ENCODE results near the gene XYLB. TPM values are rescaled to one million over a fixed set of nuclear protein-coding genes. Genes with fewer than 3 reads are reported as not detected.
"Not testable (repeated sequence)": the region's sequence is repeated elsewhere in the genome, so short reads cannot be mapped to it uniquely, and the experiment has no call there.

The XYLB gene
- total RNA-seq, 1 experiment from 2014 or later = 18.1 TPM

DNA sequence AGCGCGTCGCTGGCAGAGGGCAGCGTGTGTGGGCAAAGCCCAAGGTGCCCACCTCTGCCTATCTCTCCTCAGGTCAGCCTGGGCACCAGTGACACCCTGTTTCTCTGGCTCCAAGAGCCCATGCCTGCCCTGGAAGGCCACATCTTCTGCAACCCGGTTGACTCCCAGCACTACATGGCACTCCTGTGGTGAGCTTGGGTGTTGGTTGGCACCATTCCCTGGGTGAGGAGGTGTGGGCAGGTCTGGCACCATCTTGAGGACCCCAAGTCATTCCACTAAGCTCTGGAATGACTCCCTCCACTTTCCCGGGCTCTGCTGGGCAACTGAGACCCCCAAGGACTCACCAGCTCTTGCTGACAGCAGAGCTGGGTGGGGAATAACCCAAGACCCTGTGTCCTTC is 28.5 kb downstream of the XYLB start:
- in situ Hi-C loops (cut with HindIII; ENCODE audit: low pct_unique_long_range_greater_than_20kb, low sequenced_read_pairs) = no loop called here
- no peak for DNase-seq (ENCODE audit: low read depth, low spot score)

DNA sequence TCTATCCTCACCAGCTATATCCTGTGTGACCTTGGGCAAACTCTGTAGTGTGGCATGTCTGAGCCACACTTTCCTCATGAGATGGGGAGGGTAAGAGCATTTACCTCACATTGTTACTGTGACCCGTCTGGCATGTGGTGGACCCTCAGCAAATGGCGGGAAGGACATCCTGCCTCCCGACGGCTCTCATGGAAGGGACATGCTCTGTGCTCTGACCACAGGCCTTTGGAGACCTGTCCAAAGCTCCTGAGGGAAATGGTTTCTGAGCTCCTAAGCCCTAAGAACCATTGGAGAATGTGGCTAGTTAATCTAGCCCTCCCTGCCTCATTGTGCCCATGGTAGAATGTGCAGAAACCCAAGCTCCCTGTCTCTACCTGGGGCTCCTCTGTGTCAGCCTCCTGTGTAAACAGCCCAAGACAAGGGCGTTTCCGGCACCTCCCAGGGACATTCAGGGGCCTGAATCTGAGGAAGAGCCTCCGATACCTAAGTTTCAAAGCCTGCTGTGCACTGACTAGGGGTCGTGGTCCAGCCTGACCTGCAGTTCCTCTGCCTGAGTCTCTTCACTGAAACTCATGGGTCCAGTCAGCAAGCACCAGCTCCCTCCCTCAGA is 29.0 kb downstream of the XYLB start:
- in situ Hi-C loops (cut with HindIII; ENCODE audit: low pct_unique_long_range_greater_than_20kb, low sequenced_read_pairs) = no loop called here
- DNase-seq (ENCODE audit: low read depth, low spot score) = no peak

DNA sequence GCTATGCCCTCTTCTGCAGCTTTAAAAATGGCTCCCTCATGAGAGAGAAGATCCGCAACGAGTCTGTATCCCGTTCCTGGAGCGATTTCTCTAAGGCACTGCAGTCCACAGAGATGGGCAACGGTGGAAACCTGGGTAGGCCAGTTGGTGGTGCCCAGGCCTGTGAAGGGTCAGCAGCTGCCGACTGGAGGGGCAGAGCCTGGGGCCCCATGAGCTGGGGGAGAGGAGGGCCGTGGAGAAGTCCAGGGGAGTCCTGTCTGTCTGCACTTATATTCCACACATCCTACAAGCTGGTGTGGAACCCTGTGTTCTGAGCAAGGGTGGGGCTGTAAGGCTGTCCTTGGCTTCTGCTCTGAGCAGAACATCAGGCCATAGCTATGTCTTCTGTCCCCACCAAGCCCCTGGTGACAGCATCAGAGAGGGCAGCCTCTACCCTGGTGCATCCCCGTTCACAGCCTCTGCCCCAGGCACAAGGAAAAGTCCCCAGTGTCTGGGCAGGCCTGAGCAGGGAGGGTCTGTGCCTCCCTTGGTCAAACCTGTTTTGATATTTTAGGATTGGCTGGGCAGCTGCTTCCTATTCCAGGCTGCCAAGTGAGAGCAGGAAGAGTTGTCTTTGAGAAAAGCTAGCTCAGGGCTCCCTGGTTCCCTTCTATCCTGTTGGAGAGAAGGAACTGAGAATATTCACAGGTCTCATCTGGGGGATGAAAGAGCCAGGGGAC is 29.7 kb downstream of the XYLB start:
- in situ Hi-C loops (cut with HindIII; ENCODE audit: low pct_unique_long_range_greater_than_20kb, low sequenced_read_pairs) = no loop called here

DNA sequence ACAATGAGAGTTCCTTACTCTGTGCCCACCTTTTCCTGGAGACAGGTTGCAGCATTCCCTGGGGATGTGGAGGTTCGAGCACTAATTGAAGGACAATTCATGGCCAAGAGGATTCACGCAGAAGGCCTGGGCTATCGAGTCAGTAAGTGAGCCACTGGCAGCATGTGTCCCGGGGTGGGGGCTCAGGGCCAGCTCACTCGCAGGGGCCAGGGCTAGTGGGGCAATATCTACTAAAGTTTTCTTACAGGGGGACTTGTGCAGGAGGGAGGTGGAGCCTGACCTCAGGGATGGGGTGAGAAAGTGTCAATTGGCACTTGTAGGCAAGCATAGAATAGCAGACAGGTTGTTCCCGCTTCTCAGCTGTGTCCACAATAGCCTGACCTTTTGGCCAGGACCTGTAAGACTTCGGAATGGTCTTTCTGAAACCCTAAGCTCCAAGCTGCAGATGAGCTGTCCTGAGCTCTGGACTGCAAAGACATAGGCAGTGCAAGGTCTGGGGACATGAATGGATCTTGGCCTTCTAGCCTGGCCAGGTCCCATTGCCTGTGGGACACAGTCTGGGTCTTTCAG is 32.7 kb downstream of the XYLB start:
- in situ Hi-C loops (cut with HindIII; ENCODE audit: low pct_unique_long_range_greater_than_20kb, low sequenced_read_pairs) = no loop called here
- DNase-seq (ENCODE audit: low read depth, low spot score) = no peak

More for the DNA sequence above, 29.7 kb downstream of the XYLB start:
- no peak for DNase-seq (ENCODE audit: low read depth, low spot score)

DNA sequence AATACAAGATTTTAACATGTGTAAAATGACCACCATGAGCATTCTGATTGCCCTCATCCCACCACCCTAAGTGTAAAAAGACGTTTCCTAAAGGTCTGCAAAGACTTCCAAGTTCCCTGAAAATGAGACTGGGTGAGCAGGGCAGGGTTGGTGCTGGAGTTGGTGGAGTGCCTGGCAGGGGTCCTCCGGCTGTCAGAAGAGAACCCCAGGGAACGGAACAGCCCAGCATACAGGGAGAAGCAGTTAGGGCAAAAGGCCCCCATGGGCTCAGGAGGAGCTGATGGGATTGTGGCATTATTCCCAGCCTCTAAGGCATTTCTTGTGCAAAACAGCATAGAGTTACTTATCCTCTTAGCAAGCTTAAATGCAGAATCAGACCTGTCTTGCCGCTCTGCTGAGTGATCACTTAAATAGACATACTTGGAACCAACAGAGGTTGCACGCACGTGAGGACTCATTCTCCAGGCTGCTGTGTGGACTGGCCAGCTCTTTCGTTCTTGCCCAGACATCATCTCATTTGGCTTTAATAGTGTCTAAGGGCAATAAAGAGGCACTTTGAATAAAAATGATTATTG is 36.0 kb downstream of the XYLB start:
- in situ Hi-C loops (cut with HindIII; ENCODE audit: low pct_unique_long_range_greater_than_20kb, low sequenced_read_pairs) = no loop called here
- DNase-seq (ENCODE audit: low read depth, low spot score) = no peak

DNA sequence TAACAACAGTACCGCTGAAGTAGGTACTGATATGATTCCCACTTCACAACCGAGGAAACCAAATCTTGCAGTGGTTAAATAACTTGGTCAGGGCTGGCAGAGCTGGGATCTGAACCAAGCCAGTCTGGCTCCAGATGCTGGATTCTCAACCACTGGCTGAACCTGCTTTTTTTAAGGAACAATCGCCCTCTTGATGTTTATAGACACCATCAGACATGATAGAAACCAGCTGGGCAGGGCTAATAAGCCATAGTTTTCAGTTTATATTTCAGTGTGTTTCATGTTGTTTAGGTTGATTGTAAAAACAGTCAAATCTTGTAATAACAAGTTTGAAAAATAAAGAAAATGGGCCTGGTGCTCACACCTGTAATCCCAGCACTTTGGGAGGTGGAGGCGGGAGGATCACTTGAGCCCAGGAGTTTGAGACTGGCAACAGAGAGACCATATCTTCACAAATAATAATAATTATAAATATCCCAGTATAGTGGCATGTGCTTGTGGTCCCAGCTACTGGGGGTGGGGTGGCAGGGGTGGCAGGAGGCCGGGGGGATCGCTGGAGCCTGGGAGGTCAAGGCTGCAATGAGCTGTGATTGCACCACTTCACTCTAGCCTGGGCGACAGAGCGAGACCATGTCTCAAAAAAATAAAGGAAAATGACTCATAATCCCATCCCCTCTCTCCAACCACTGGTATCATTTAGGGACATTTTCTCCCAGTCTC is 36.7 kb downstream of the XYLB start:
- in situ Hi-C loops (cut with HindIII; ENCODE audit: low pct_unique_long_range_greater_than_20kb, low sequenced_read_pairs) = no loop called here
- DNase-seq (ENCODE audit: low read depth, low spot score) = no peak

DNA sequence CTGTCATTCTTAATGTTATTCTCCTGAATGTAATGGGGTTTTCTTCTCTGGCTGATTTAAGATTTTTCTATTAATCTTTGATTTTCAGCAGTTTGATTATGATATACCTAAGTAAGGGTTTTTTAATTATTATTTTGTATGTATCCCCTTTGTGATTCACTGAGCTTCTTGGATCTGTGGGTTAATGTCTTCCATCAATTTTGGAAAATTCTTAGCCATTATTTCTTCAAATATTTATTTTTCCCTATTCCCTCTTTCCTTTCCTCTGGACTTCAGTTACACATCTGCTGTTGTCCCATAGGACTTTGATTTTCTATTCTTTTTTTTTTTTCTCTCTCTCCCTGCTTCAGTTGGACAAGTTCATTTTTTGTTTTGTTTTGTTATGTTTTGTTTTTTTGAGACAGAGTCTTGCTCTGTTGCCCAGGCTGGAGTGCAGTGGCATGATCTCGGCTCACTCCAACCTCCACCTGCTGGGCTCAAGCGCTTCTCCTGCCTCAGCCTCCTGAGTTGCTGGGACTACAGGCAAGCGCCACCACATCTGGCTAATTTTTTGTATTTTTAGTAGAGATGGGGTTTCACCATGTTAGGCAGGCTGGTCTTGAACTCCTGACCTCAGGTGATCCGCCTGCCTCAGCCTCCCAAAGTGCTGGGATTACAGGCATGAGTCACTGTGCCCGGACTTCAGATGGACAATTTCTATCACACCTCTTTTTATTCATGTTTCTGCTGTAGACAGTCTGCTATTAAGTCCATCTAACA is 40.6 kb downstream of the XYLB start:
- in situ Hi-C loops (cut with HindIII; ENCODE audit: low pct_unique_long_range_greater_than_20kb, low sequenced_read_pairs) = no loop called here
- DNase-seq (ENCODE audit: low read depth, low spot score) = no peak

DNA sequence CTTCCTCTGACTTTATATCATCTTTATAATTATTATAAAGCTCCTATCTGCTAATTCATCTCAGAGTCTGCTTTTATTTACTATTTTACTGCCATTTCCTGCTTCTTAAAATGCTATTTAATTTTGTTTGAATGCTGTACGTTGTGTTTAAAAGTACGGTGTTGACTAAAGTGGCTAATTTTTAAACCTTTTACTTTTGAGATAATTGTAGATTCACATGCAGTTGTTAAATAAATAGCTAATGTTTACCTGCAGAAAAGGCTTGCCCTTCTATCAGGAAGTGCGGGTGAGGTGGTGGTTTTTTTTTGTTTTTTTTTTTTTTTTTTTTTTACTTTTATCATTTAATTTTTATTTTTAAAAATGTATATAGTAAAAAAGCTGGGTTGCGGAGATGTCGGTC is 41.3 kb downstream of the XYLB start:
- no peak for DNase-seq (ENCODE audit: low read depth, low spot score)
- in situ Hi-C loops (cut with HindIII; ENCODE audit: low pct_unique_long_range_greater_than_20kb, low sequenced_read_pairs) = no loop called here

DNA sequence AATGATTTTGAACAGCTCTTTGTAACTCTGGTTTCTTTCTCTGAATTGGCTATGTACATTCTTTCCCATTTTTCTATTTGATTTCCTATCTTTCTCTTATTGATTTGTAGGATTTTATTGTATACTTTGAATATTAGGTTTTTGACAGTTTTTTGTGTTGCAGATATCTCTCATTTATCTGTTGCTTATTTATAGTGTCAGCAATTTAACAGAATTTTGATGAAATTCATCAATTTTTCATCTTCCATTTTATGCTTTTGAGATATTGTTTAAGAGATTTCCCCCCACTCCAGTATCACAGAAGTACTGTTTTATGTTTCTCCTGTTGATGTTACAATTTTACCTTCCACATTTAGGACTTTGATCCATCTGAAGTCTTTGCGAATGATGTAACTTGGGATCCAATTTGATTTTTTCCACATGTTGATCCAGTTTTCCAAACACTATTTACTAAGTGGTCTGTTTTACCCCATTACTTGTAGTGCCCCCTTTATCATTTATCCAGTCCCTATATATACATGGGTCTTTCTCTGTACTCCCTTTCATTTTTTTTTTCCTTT is 46.1 kb downstream of the XYLB start:
- DNase-seq (ENCODE audit: low read depth, low spot score) = no peak
- in situ Hi-C loops (cut with HindIII; ENCODE audit: low pct_unique_long_range_greater_than_20kb, low sequenced_read_pairs) = no loop called here

DNA sequence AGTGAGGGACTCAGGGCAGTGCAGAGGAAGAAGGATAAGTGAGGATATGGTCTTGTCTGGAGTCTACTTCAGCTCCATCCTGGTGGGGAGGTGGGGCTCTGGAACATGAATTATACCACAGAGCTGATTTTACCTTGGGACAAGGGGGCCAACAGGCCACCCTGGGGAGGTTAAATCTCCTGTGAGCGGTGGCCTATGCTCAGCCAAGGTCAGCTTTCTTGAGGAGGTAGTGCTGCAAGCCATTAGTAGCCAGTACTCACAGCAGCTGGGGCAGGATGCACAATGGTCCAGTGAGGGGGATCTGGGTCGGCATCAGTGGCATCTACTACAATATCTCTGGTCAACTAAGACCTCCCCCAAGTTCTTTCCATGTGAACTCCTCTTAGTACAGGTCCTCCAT is 49.7 kb downstream of the XYLB start:
- in situ Hi-C loops (cut with HindIII; ENCODE audit: low pct_unique_long_range_greater_than_20kb, low sequenced_read_pairs) = no loop called here
- no peak for DNase-seq (ENCODE audit: low read depth, low spot score)

DNA sequence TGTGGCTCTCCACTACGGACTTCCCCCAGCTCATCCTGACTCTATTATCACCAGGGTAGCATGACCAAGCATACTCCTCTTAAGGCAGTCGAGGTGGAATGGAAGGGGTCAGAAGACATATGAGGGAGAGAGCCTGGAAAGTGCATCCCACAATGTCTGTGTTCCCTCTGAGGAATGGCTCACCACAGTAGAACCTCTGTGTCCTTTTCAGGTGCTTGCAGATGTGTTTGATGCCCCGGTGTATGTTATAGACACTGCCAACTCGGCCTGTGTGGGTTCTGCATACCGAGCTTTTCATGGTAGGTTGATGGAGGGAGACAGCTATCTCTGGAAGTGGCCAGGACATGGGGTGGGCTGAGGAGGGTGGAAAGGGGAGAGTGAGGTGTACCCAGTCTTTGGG is 50.3 kb downstream of the XYLB start:
- in situ Hi-C loops (cut with HindIII; ENCODE audit: low pct_unique_long_range_greater_than_20kb, low sequenced_read_pairs) = no loop called here

DNA sequence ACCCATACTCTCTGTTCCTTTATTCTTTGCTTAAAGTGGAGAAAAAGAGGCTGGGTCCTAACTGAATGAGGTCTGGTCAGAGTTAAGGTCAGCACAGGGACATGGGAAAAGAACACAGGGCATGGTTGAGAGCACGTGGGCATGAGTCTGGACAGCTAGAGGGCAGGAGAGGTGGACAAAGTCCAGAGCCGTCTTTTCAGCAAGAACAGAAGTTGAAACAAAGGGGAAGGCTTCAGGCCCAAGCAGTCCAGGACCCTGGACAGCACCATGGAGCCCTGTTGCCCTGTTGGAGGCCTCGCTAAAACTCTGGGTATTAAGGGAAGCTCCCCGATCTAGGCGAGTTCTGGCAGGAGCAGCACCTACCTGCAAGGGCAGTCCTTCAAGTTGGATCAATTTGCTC is 50.7 kb downstream of the XYLB start:
- no peak for DNase-seq (ENCODE audit: low read depth, low spot score)

More for the DNA sequence above, 50.3 kb downstream of the XYLB start:
- no peak for DNase-seq (ENCODE audit: low read depth, low spot score)

DNA sequence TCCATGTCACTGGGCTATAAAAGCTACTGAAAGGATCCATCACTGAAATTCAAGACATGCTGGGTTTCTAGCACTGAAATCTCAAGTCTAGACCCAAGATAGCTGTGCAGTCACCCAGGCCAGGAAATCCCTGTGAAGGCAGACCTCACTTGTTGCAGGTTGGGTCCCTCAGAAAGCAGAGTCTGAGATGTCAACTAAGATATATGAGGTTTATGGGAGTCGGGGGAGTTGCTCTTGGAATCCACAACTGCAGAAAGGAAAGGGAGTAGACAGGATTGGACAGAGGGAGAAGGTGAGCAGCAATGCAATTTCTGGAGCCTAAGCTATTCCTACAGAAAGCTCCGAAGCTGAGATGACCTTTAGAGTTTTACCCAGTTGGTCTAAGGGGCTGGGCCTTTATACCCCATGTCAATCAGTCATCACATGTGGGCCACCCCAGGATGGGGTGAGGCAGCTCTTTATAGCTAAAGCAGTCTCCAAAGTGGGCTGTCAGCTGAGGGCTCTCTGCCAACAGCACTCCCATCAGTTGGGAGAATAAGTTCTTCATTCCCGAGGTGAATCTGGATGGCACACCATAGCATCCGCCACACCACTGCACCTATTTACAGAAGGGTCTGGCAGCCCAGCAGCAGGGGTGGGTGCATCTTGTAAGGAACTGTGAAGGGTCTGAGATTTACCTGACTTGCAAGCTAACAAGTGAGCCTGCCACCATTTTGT is 54.8 kb downstream of the XYLB start:
- in situ Hi-C loops (cut with HindIII; ENCODE audit: low pct_unique_long_range_greater_than_20kb, low sequenced_read_pairs) = no loop called here

More for the DNA sequence above, 50.7 kb downstream of the XYLB start:
- in situ Hi-C loops (cut with HindIII; ENCODE audit: low pct_unique_long_range_greater_than_20kb, low sequenced_read_pairs) = no loop called here

DNA sequence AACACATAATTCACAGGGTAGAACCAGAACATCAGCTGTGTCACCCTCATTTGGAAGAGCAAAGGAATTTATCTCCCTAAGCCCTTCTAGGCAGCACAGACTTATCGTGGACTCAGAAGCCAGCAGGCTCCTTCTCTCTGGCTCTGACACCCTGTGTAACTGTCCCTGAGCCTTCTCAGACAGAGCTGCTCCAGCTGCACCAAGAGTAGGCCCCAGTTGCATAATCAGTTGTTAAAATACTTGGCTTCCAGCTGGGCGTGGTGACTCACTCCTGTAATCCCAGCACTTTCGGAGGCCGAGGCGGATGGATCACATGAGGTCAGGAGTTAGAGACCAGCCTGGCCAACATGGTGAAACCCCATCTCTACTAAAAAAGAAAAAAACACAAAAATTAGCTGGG is 57.7 kb downstream of the XYLB start:
- in situ Hi-C loops (cut with HindIII; ENCODE audit: low pct_unique_long_range_greater_than_20kb, low sequenced_read_pairs) = no loop called here

More for the DNA sequence above, 54.8 kb downstream of the XYLB start:
- no peak for DNase-seq (ENCODE audit: low read depth, low spot score)

DNA sequence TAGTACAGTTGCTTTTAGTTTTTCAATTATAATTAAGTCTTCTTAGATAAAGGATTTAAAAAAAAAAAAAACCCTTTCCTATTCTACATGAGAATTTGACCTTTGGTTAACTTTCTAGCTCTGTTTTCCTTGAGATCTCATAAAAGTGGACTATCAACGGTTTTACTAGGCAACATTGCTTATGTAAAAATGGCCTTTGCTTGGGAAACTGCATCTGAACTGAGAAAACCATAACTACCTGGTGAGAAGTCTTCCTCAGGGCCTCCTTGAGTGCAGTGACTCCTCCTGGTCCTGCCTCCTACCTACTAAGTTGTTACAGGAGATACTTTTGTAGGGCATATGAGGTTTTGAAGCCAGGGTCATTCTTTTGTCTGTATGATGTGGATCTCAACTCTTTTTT is 65.0 kb downstream of the XYLB start:
- in situ Hi-C loops (cut with HindIII; ENCODE audit: low pct_unique_long_range_greater_than_20kb, low sequenced_read_pairs) = no loop called here
- no peak for DNase-seq (ENCODE audit: low read depth, low spot score)

More for the DNA sequence above, 57.7 kb downstream of the XYLB start:
- no peak for DNase-seq (ENCODE audit: low read depth, low spot score)

DNA sequence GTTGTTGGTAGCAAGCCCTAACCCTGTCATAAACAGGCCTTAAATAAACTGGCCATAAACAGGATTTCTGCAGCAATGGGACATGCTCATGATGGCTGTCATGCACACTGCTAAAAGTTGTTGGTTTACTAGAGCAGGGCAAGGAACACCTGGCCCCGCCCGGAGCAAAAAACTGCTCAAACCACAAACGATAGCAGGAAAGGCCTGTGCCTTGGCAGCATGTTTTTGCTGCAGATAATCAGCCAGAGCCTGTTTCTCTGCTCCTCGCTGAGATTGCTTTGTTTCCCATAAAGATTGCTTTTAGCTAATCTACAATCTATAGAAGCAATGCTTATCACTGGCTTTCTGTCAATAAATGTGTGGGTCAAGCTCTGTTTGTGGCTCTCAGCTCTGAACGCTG is 74.2 kb downstream of the XYLB start:
- in situ Hi-C loops (cut with HindIII; ENCODE audit: low pct_unique_long_range_greater_than_20kb, low sequenced_read_pairs); DNase-seq (ENCODE audit: low read depth, low spot score): not testable (repeated sequence)

Data from SK-MEL-5 (cell line).